Neural progenitor cell (in vitro differentiated cells): ENCODE data around the gene OPCML. TPM values are rescaled to one million over a fixed set of nuclear protein-coding genes. Genes with fewer than 3 reads are reported as not detected.

Source experiments
- DNase-seq: peaks from one replicate; pipeline ENCODE4 v3.0.0-alpha.2; 2016; ENCODE audit warnings: low spot score
- H2AFZ ChIP-seq: fragments of 200-600 bp; sonication (generic); replicated peaks from 2 replicates; pipeline ENCODE4 v1.6.1; 2016; ENCODE audit warnings: antibody characterized with exemption
- H3F3A ChIP-seq: fragments of 200-600 bp; sonication (generic); 2 replicates; pipeline ENCODE4 v1.6.1; 2016; ENCODE audit warnings: antibody characterized with exemption, low read depth
- H3K27ac ChIP-seq: fragments of 200-600 bp; sonication (generic); 2 replicates; pipeline ENCODE4 v1.5.1; 2016; ENCODE audit warnings: mild to moderate bottlenecking
- H3K27me3 ChIP-seq: fragments of 200-600 bp; sonication (generic); 2 replicates; pipeline ENCODE4 v1.6.1; 2016; ENCODE audit warnings: mild to moderate bottlenecking, moderate library complexity
- H3K36me3 ChIP-seq: fragments of 200-600 bp; sonication (generic); 2 replicates; pipeline ENCODE4 v1.5.1; 2016
- H3K4me1 ChIP-seq: fragments of 200-600 bp; sonication (generic); 2 replicates; pipeline ENCODE4 v1.6.1; 2016; ENCODE audit warnings: mixed run types
- H3K4me2 ChIP-seq: fragments of 200-600 bp; sonication (generic); 2 replicates; pipeline ENCODE4 v1.6.1; 2016
- H3K4me3 ChIP-seq: fragments of 200-600 bp; sonication (generic); 2 replicates; pipeline ENCODE4 v1.5.1; 2016
- H3K79me2 ChIP-seq: fragments of 200-600 bp; sonication (generic); 2 replicates; pipeline ENCODE4 v1.6.1; 2016; ENCODE audit warnings: low read depth
- H3K9ac ChIP-seq: fragments of 200-600 bp; sonication (generic); 2 replicates; pipeline ENCODE4 v1.6.1; 2016
- H3K9me3 ChIP-seq: fragments of 200-600 bp; sonication (generic); 2 replicates; pipeline ENCODE4 v1.5.1; 2016; ENCODE audit warnings: low read depth
- H4K20me1 ChIP-seq: fragments of 200-600 bp; sonication (generic); 2 replicates; pipeline ENCODE4 v1.6.1; 2016; ENCODE audit warnings: low read depth
- H3K27ac Mint-ChIP-seq: 3 replicates; pipeline ENCODE4 v1.8.0; 2021; ENCODE audit warnings: mixed read lengths
- H3K27me3 Mint-ChIP-seq: 2 replicates; pipeline ENCODE4 v1.8.0; 2022; ENCODE audit warnings: low read depth, mild to moderate bottlenecking, inconsistent platforms, moderate library complexity, mixed read lengths; ENCODE audit not compliant: insufficient read depth
- H3K36me3 Mint-ChIP-seq: 3 replicates; pipeline ENCODE4 v1.8.0; 2021; ENCODE audit warnings: mixed read lengths
- H3K4me1 Mint-ChIP-seq: 3 replicates; pipeline ENCODE4 v1.8.0; 2021; ENCODE audit warnings: mixed read lengths
- H3K4me3 Mint-ChIP-seq: 3 replicates; pipeline ENCODE4 v1.8.0; 2021; ENCODE audit warnings: mild to moderate bottlenecking, moderate library complexity, mixed read lengths
- H3K9me3 Mint-ChIP-seq: 3 replicates; pipeline ENCODE4 v1.8.0; 2020; ENCODE audit warnings: mixed read lengths
- EZH2 ChIP-seq: fragments of 200-600 bp; sonication (generic); IDR thresholded peaks from 2 replicates; pipeline ENCODE4 v1.6.1; 2017; ENCODE audit warnings: antibody characterized with exemption, mild to moderate bottlenecking, moderate library complexity
- EZH2phosphoT487 ChIP-seq: fragments of 200-600 bp; sonication (generic); IDR thresholded peaks from 2 replicates; pipeline ENCODE4 v1.6.1; 2017; ENCODE audit warnings: antibody characterized with exemption
- total RNA-seq: library from RNA; depleted of rRNA; stranded (reverse); fragments of >200 nt; gene quantifications from 2 replicates; pipeline ENCODE4 v1.2.3, GENCODE V29; 2015; ENCODE audit warnings: low replicate concordance
- TF ChIP-seq, protein P1 (sequence below): fragments of 200-600 bp; sonication (generic); IDR thresholded peaks from 2 replicates; pipeline ENCODE4 v1.5.1; 2017; ENCODE audit warnings: antibody characterized with exemption, mild to moderate bottlenecking

OPCML gene
- total RNA-seq, 1 donor from 2014 or later: 0.02 TPM

DNA sequence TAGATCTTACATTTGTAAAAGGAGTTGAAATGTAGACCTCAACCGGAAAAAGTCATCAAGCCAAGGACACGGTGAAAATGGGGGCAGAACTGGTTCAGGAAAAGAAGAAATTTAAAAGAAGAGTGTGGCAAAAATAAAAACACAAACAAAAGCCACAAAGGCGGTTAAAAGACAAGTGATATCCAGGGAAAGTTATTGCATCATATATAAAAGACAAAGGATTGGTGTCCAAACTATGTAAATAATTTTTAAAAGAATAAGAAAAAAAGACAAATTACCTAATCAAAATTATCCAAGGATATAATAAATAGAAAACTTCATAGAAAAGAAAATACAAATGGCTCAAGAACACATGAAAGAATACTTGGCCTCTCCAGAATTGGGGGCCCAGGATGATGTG lies 45.1 kb upstream of the OPCML start:
- H3K27me3 Mint-ChIP-seq: peaks cover 4% of the 10 kb centered on the region
- H3K4me1 Mint-ChIP-seq: peaks cover 4% of the 10 kb centered on the region
- H3K27me3 ChIP-seq: no peaks in the 10 kb centered on the region
- no peak overlapping the region for H3K4me3 ChIP-seq
- no peak overlapping the region for H3K4me3 Mint-ChIP-seq
- TF ChIP-seq, protein P1, sequence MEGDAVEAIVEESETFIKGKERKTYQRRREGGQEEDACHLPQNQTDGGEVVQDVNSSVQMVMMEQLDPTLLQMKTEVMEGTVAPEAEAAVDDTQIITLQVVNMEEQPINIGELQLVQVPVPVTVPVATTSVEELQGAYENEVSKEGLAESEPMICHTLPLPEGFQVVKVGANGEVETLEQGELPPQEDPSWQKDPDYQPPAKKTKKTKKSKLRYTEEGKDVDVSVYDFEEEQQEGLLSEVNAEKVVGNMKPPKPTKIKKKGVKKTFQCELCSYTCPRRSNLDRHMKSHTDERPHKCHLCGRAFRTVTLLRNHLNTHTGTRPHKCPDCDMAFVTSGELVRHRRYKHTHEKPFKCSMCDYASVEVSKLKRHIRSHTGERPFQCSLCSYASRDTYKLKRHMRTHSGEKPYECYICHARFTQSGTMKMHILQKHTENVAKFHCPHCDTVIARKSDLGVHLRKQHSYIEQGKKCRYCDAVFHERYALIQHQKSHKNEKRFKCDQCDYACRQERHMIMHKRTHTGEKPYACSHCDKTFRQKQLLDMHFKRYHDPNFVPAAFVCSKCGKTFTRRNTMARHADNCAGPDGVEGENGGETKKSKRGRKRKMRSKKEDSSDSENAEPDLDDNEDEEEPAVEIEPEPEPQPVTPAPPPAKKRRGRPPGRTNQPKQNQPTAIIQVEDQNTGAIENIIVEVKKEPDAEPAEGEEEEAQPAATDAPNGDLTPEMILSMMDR: no peak
- TF ChIP-seq EZH2 (no peak), EZH2phosphoT487 (no peak)
- H3K27ac ChIP-seq: no peak overlapping the region
- H3K4me2 ChIP-seq: no peak overlapping the region
- no peaks in the 10 kb centered on the region for H3K36me3 Mint-ChIP-seq
- no peak overlapping the region for H3K27ac Mint-ChIP-seq
- H3K4me1 ChIP-seq: peaks cover 9% of the 10 kb centered on the region
- H3K36me3 ChIP-seq: no peaks in the 10 kb centered on the region
- no peak for DNase-seq
- no peaks in the 10 kb centered on the region for H3K9me3 ChIP-seq
- H4K20me1 ChIP-seq: no peaks in the 10 kb centered on the region
- H3K9me3 Mint-ChIP-seq: peaks cover 6% of the 10 kb centered on the region
- H3K9ac ChIP-seq: no peak overlapping the region
- no peaks in the 10 kb centered on the region for H3F3A ChIP-seq
- H3K79me2 ChIP-seq: no peaks in the 10 kb centered on the region
- H2AFZ ChIP-seq: no peak overlapping the region

DNA sequence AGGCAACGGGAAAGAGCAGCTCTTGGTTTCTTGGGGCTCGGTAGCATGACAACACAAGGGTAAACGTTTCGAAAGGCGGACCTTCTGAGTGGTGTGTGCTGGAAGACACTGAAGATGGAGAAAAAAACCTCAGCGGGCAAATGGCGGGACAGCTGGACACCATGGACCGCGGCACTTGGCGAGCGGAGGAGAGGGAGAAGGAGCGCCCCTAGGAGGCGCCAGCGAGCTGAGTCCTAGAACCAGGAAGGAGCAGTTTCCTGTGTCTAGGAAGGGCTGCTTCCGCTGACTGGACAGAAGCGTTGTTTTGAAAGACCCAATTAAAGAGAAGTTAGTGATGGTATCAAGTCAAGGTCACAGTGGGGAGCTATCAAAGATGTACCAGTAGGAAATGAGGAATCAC lies 44.0 kb upstream of the OPCML start:
- no peak overlapping the region for H3K9ac ChIP-seq
- no peaks in the 10 kb centered on the region for H3K36me3 ChIP-seq
- H3K27me3 ChIP-seq: no peaks in the 10 kb centered on the region
- no peak overlapping the region for H3K4me3 ChIP-seq
- Mint-ChIP-seq H3K36me3 (no peaks in the 10 kb centered on the region), H3K27me3 (peaks cover 4% of the 10 kb centered on the region), H3K9me3 (peaks cover 6% of the 10 kb centered on the region), H3K4me3 (no peak overlapping the region), H3K4me1 (peaks cover 4% of the 10 kb centered on the region), H3K27ac (no peak overlapping the region)
- no peak overlapping the region for H3K27ac ChIP-seq
- peaks cover 9% of the 10 kb centered on the region for H3K4me1 ChIP-seq
- no peaks in the 10 kb centered on the region for H3F3A ChIP-seq
- H4K20me1 ChIP-seq: no peaks in the 10 kb centered on the region
- no peak overlapping the region for H3K4me2 ChIP-seq
- TF ChIP-seq, protein P1: peak; percentile 55
- TF ChIP-seq EZH2 (no peak), EZH2phosphoT487 (no peak)
- no peaks in the 10 kb centered on the region for H3K79me2 ChIP-seq
- DNase-seq: peak; percentile 51
- H2AFZ ChIP-seq: no peak overlapping the region
- H3K9me3 ChIP-seq: no peaks in the 10 kb centered on the region

DNA sequence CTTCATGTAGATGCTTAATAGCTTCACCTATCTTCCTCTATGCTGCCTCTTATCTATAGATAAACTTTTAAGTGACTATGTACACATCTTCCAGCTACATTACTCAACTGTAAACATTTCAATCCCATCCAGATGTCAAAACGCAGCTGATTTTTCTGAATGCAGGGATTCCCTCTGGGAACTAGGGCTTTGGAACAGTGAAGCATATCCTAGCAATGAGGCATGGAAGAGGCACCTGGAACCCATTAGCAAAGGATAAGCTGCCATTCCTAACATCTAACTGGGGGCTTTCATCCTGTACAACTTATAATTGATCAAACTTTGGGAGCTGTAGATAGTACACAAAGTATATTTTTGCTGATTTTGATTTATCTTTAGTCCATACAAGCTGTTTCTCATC lies 40.8 kb upstream of the OPCML start:
- TF ChIP-seq EZH2phosphoT487 (no peak), EZH2 (no peak)
- TF ChIP-seq, protein P1: no peak
- no peaks in the 10 kb centered on the region for H3K4me1 Mint-ChIP-seq

More for the DNA sequence above, 40.8 kb upstream of the OPCML start:
- Histone ChIP-seq H3K36me3 (no peaks in the 10 kb centered on the region), H3K79me2 (no peaks in the 10 kb centered on the region), H2AFZ (no peak overlapping the region), H3F3A (no peaks in the 10 kb centered on the region), H3K4me3 (no peak overlapping the region), H4K20me1 (no peaks in the 10 kb centered on the region), H3K27ac (no peak overlapping the region), H3K9ac (no peak overlapping the region), H3K27me3 (no peaks in the 10 kb centered on the region), H3K9me3 (no peaks in the 10 kb centered on the region), H3K4me2 (no peak overlapping the region), H3K4me1 (no peaks in the 10 kb centered on the region)
- no peak overlapping the region for H3K4me3 Mint-ChIP-seq
- peaks cover 6% of the 10 kb centered on the region for H3K9me3 Mint-ChIP-seq
- DNase-seq: no peak
- no peak overlapping the region for H3K27ac Mint-ChIP-seq
- H3K36me3 Mint-ChIP-seq: no peaks in the 10 kb centered on the region
- H3K27me3 Mint-ChIP-seq: peaks cover 4% of the 10 kb centered on the region
